Activated CD8-positive, alpha-beta memory T cell treated with anti-CD3 and anti-CD28 coated beads, Interleukin-2, amount 10 ng/mL, durations not matched to agents 7 days and 5 days (primary cell): Measurements from ENCODE around the gene RALB. TPM values are rescaled to one million over a fixed set of nuclear protein-coding genes. Genes with fewer than 3 reads are reported as not detected.

Experiments
- ATAC-seq: fragments of 150-1000 bp; cut with Tn5 transposase; one replicate; pipeline ENCODE4 v1.10.0; 2021; ENCODE audit warnings: moderate library complexity
- CTCF ChIA-PET: fragments of 350-600 bp; sonication (Branson Sonifier 250); formaldehyde crosslinking; loops from one replicate; lab custom pipeline; 2021; ENCODE audit warnings: antibody characterized with exemption; lab: Charles Lee
- DNase-seq: peaks from one replicate; pipeline ENCODE4 v3.0.0-alpha.2; 2020
- H3K27ac Mint-ChIP-seq: one replicate; pipeline ENCODE4 v1.8.0; 2021; ENCODE audit warnings: mild to moderate bottlenecking, mixed read lengths
- H3K27me3 Mint-ChIP-seq: one replicate; pipeline ENCODE4 v1.8.0; 2021; ENCODE audit warnings: mixed read lengths
- H3K36me3 Mint-ChIP-seq: one replicate; pipeline ENCODE4 v1.8.0; 2021; ENCODE audit warnings: mild to moderate bottlenecking, mixed read lengths
- H3K4me1 Mint-ChIP-seq: one replicate; pipeline ENCODE4 v1.8.0; 2021; ENCODE audit warnings: mixed read lengths
- H3K4me3 Mint-ChIP-seq: one replicate; pipeline ENCODE4 v1.8.0; 2021; ENCODE audit warnings: mild to moderate bottlenecking, moderate library complexity, mixed read lengths
- H3K9me3 Mint-ChIP-seq: one replicate; pipeline ENCODE4 v1.8.0; 2022; ENCODE audit warnings: low read depth, mixed read lengths
- total RNA-seq, 2 experiments: library from RNA; stranded (reverse); gene quantifications; one replicate each; pipeline ENCODE4 v1.2.3, GENCODE V29; 2021

Gene RALB
- total RNA-seq, 2 experiments from 2014 or later, result 36.7 to 41.8 TPM

DNA sequence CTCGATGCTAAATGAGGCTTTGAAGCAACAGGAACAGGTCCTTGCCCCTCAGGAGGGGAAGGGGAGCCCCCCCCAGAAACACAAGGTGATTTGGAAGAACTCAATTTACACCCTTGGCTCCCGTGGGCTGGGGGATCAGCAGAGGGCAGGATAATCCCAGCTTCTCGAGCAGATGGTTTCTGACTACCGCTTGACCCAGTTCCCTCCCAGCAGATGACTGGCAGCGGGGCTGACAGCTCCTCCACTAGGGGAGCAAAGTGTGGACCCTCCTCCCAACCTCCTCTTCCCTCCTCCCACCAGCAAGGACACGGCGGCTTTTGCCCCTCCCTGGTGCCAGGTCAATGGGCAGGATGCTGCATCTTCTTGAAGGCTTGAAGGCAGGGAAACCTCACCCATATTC lies 89.8 kb downstream of the RALB start:
- no peak overlapping the region for H3K4me3 Mint-ChIP-seq
- H3K36me3 Mint-ChIP-seq, result peaks cover 2% of the 10 kb centered on the region
- H3K4me1 Mint-ChIP-seq, result peaks cover 15% of the 10 kb centered on the region
- no peak overlapping the region for H3K27ac Mint-ChIP-seq
- CTCF ChIA-PET, result interaction anchor here (0.5 to 2.3 kb wide), 5 partner anchors 8 to 338 kb away, joined by 3 to 16 read pairs (median 5); no protein-coding TSS in a partner anchor
- peaks cover 59% of the 10 kb centered on the region for H3K27me3 Mint-ChIP-seq
- DNase-seq (no peak), ATAC-seq (no peak)
- H3K9me3 Mint-ChIP-seq, result no peaks in the 10 kb centered on the region

GRCh38 chr2:120343100-120343432 lies 90.4 kb downstream of the RALB start:
- ATAC-seq, result no peak
- DNase-seq, result no peak
- peaks cover 63% of the 10 kb centered on the region for H3K27me3 Mint-ChIP-seq
- H3K36me3 Mint-ChIP-seq, result peaks cover 2% of the 10 kb centered on the region
- H3K4me3 Mint-ChIP-seq, result no peak overlapping the region
- no peak overlapping the region for H3K27ac Mint-ChIP-seq
- CTCF ChIA-PET, result interaction anchor here (0.9 to 2.4 kb wide), 11 partner anchors 9 to 338 kb away, joined by 3 to 16 read pairs (median 4); no protein-coding TSS in a partner anchor
- H3K4me1 Mint-ChIP-seq, result peaks cover 15% of the 10 kb centered on the region
- H3K9me3 Mint-ChIP-seq, result no peaks in the 10 kb centered on the region

- H3K27me3 Mint-ChIP-seq, result peaks cover 64% of the 10 kb centered on the region
Measured at GRCh38 chr2:120343433-120344105, 90.9 kb downstream of the RALB start.

More at GRCh38 chr2:120343433-120344105, 90.9 kb downstream of the RALB start:
- Mint-ChIP-seq H3K4me1 (peaks cover 15% of the 10 kb centered on the region), H3K9me3 (no peaks in the 10 kb centered on the region), H3K4me3 (no peak overlapping the region), H3K36me3 (peaks cover 2% of the 10 kb centered on the region), H3K27ac (no peak overlapping the region)
- ATAC-seq (peak; percentile 54), DNase-seq (peak; percentile 64)
- CTCF ChIA-PET, result interaction anchor here (0.9 to 2.4 kb wide), 11 partner anchors 9 to 337 kb away, joined by 3 to 16 read pairs (median 4); no protein-coding TSS in a partner anchor

Other genes with a start within 250 kb of the RALB start
- 1 to 10 TPM; 1.9 to 2.2 TPM for gene EPB41L5, start 239.8 kb upstream of the RALB start, total RNA-seq
- gene TMEM185B, start 29.5 kb upstream of the RALB start, total RNA-seq, result 10 to 100 TPM; 20.3 to 21.4 TPM
- gene INHBB, start 93.3 kb downstream of the RALB start, total RNA-seq, result not detected